Vagina (tissue), 2 donors: Measurements from ENCODE around the gene NUP62. TPM values are rescaled to one million over a fixed set of nuclear protein-coding genes. Genes with fewer than 3 reads are reported as not detected.

Experiments used
- DNase-seq, 2 donors: peaks; one replicate each; pipeline ENCODE4 v3.0.0-alpha.2; 2017; ENCODE audit errors: extremely low spot score in 2 of 2
- H3K27ac ChIP-seq: fragments of 200-600 bp; sonication (generic); one replicate; pipeline ENCODE4 v1.5.1; 2019
- H3K27me3 ChIP-seq: fragments of 200-600 bp; sonication (generic); one replicate; pipeline ENCODE4 v1.5.1; 2019
- H3K36me3 ChIP-seq, 2 donors: fragments of 200-600 bp; sonication (generic); one replicate each; pipeline ENCODE4 v1.5.1; 2017 to 2019
- H3K4me1 ChIP-seq: fragments of 200-600 bp; sonication (generic); one replicate; pipeline ENCODE4 v1.5.1; 2019
- H3K4me3 ChIP-seq, 2 donors: fragments of 200-600 bp; sonication (generic); 1 replicate in 1 of 2; 2 replicates in 1 of 2; pipeline ENCODE4 v1.5.1; 2016 to 2019
- H3K9me3 ChIP-seq: fragments of 200-600 bp; sonication (generic); one replicate; pipeline ENCODE4 v1.5.1; 2019
- POLR2A ChIP-seq, 2 donors: fragments of 450-650 bp; IDR thresholded peaks; one replicate each; pipeline ENCODE4 v1.6.1; 2017; ENCODE audit warnings: antibody characterized with exemption in 2 of 2, mild to moderate bottlenecking in 2 of 2, moderate library complexity in 2 of 2
- POLR2AphosphoS5 ChIP-seq, 2 donors: sonication (generic); formaldehyde crosslinking; IDR thresholded peaks; one replicate each; pipeline ENCODE4 v1.9.0; 2017; ENCODE audit warnings: antibody characterized with exemption in 2 of 2, mild to moderate bottlenecking in 2 of 2, low read depth in 1 of 2; ENCODE audit not compliant: insufficient read depth in 1 of 2
- intact Hi-C: fragments of 100-400 bp; cut with DNase I; formaldehyde crosslinking; loops from one replicate; pipeline ENCODE4 v1.15.1; 2023
- total RNA-seq: library from RNA; depleted of rRNA; stranded (reverse); fragments of >200 nt; gene quantifications from one replicate; pipeline ENCODE4 v1.2.3, GENCODE V29; 2016
- TF ChIP-seq, protein P1 (sequence below), 3 experiments: fragments of 450-650 bp in 2 of 3; fragments of 200-600 bp in 1 of 3; sonication (generic) in 1 of 3; IDR thresholded peaks; one replicate each; pipeline ENCODE4 v1.5.1; 2017 to 2019; ENCODE audit warnings: antibody characterized with exemption in 3 of 3, mild to moderate bottlenecking in 2 of 3, moderate library complexity in 2 of 3

NUP62 gene
- total RNA-seq, 1 donor from 2014 or later, result 38.5 TPM

DNA sequence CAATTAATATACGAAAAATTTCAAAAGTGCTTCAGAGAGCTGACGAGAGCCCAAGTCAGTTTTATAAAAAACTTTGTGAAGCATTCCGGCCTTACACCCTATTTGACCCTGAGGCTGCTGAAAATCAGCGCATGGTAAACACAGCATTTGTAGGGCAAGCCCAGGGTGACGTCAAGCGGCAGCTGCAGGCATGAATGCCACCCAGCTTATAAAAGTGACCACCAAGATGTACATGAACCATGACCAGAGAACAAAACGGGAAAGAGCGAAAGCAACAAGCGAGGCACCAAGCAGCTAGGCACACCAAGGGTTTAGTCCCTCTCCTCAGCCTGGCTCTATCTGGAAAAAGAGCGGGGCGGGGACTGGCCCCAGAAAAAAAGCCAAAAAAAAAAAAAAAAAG lies 25.6 kb upstream of the NUP62 start:
- H3K4me1 ChIP-seq, result no peaks in the 10 kb centered on the region
- no peaks in the 10 kb centered on the region for H3K9me3 ChIP-seq
- intact Hi-C loops, result no loop called here
- H3K36me3 ChIP-seq, result no peaks in the 10 kb centered on the region
- H3K4me3 ChIP-seq, result no peak overlapping the region
- no peak overlapping the region for H3K27ac ChIP-seq
- no peak for DNase-seq
- peaks cover 4% of the 10 kb centered on the region for H3K27me3 ChIP-seq
- TF ChIP-seq, protein P1, sequence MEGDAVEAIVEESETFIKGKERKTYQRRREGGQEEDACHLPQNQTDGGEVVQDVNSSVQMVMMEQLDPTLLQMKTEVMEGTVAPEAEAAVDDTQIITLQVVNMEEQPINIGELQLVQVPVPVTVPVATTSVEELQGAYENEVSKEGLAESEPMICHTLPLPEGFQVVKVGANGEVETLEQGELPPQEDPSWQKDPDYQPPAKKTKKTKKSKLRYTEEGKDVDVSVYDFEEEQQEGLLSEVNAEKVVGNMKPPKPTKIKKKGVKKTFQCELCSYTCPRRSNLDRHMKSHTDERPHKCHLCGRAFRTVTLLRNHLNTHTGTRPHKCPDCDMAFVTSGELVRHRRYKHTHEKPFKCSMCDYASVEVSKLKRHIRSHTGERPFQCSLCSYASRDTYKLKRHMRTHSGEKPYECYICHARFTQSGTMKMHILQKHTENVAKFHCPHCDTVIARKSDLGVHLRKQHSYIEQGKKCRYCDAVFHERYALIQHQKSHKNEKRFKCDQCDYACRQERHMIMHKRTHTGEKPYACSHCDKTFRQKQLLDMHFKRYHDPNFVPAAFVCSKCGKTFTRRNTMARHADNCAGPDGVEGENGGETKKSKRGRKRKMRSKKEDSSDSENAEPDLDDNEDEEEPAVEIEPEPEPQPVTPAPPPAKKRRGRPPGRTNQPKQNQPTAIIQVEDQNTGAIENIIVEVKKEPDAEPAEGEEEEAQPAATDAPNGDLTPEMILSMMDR (IDR thresholded peaks at IDR 0.05), result no peak

DNA sequence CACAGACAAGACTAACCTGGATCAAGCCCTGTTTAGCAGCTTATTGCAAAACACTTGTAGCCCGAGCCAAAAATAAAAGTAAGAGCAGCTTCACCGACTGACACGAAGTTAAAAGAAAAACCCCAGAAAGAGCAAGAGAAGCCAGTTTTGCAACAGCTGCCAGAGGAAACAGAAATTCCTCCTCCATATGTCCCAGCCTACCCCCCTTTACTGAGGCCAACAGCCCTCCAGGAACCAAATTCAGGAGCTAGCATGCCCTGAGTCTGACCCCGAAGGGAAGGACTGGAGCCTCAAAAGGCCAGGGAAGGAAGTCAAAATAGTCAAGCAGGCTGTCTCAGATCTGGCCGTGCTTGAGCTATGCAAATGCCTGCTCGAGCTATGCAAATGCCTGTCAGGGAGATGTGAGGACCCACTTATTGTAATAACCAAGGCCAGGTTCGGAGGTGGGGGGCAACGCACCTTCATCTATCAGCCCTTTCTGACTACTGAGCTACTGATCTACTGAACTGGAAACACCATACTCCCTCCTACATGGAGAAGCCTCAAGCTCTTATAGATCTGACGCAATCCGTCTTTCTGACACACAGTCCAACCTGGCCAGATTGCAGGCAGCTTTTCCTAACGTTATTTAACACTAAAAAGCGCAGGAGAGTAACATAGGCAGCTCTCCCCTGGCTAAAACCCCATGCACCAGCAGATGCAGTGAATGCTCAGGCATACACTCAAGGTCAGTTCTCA lies 25.0 kb upstream of the NUP62 start:
- Histone ChIP-seq H3K27ac (no peak overlapping the region), H3K27me3 (peaks cover 4% of the 10 kb centered on the region)

DNA sequence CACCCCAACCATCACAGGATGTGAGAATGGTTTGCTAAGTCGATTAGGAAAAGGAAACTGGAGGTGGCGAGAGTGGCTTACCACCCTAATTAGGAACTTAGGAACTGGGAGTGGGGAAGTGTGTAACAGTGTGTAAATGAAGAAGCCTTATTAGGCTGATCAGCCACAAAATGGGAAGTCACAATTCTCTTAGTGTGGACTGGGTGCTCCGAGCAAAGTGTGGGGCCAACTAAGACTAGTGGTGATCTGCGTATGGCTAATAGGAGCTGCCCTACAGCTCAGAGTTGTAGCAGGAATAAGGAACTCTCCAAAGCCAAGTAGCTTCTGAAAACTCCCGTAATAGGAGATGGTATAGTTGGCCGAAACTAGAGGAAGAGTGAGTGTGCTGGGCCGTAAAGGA lies 24.1 kb upstream of the NUP62 start:
- H3K36me3 ChIP-seq, result no peaks in the 10 kb centered on the region
- H3K27ac ChIP-seq, result no peak overlapping the region
- no peak for DNase-seq
- intact Hi-C loops, result no loop called here
- H3K4me3 ChIP-seq, result no peak overlapping the region
- no peak for TF ChIP-seq POLR2A (IDR thresholded peaks at IDR 0.05)
- TF ChIP-seq POLR2AphosphoS5 (IDR thresholded peaks at IDR 0.05; ENCODE audit: insufficient read depth in 1 of 2, low read depth in 1 of 2), result no peak
- TF ChIP-seq, protein P1 (IDR thresholded peaks at IDR 0.05), result no peak
- no peaks in the 10 kb centered on the region for H3K9me3 ChIP-seq
- H3K4me1 ChIP-seq, result no peaks in the 10 kb centered on the region
- H3K27me3 ChIP-seq, result peaks cover 4% of the 10 kb centered on the region

More for the DNA sequence above, 25.0 kb upstream of the NUP62 start:
- TF ChIP-seq POLR2AphosphoS5 (IDR thresholded peaks at IDR 0.05; ENCODE audit: insufficient read depth in 1 of 2, low read depth in 1 of 2), result no peak
- Histone ChIP-seq H3K4me1 (no peaks in the 10 kb centered on the region), H3K9me3 (no peaks in the 10 kb centered on the region), H3K4me3 (no peak overlapping the region), H3K36me3 (no peaks in the 10 kb centered on the region)
- DNase-seq, result no peak
- intact Hi-C loops, result no loop called here

DNA sequence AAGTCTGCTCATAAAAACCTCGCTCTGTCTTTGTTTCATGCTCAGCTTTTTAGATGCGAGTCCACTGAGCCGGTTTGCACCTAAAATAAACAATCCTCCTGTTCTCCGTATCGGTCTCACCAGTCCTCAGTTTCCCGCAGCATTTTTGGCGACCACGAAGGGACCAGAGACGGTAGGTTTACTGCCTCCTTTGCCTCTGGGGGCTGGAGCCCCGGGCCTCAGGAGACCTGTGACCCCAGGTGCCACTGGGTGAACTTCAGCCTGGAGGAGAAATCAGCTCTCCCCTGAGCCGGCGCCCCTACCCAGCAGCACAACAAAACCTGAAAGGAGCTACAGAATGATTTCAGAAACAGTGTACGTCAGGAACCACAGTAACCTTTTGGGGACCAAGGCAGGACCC lies 23.6 kb upstream of the NUP62 start:
- Histone ChIP-seq H3K27ac (no peak overlapping the region), H3K4me1 (no peaks in the 10 kb centered on the region), H3K36me3 (no peaks in the 10 kb centered on the region), H3K4me3 (no peak overlapping the region), H3K27me3 (peaks cover 4% of the 10 kb centered on the region), H3K9me3 (no peaks in the 10 kb centered on the region)
- intact Hi-C loops, result no loop called here
- TF ChIP-seq POLR2A (IDR thresholded peaks at IDR 0.05), result no peak
- TF ChIP-seq, protein P1 (IDR thresholded peaks at IDR 0.05), result no peak
- no peak for TF ChIP-seq POLR2AphosphoS5 (IDR thresholded peaks at IDR 0.05; ENCODE audit: insufficient read depth in 1 of 2, low read depth in 1 of 2)
- no peak for DNase-seq

DNA sequence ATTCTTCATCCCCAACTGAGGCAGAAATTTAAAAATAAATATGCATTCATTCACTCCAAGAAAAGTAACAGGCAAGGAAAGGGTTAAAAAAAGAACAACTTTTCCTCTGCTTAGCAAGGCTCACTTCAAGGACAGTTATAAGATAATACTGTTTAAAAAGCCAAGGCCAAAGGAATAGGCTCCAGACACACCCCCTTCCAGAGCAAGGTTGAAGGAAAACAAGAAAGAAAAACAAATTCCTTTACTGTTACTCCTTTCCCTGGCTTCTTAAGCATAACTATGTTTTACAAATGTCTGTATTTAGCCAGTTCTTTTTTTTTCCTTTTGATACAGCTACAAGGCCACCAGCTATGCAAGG lies 23.2 kb upstream of the NUP62 start:
- peaks cover 4% of the 10 kb centered on the region for H3K27me3 ChIP-seq
- no peaks in the 10 kb centered on the region for H3K4me1 ChIP-seq
- TF ChIP-seq POLR2AphosphoS5 (IDR thresholded peaks at IDR 0.05; ENCODE audit: insufficient read depth in 1 of 2, low read depth in 1 of 2), result no peak
- TF ChIP-seq, protein P1 (IDR thresholded peaks at IDR 0.05), result no peak
- no peak for TF ChIP-seq POLR2A (IDR thresholded peaks at IDR 0.05)
- no peaks in the 10 kb centered on the region for H3K36me3 ChIP-seq
- H3K9me3 ChIP-seq, result no peaks in the 10 kb centered on the region
- no peak overlapping the region for H3K27ac ChIP-seq
- no peak overlapping the region for H3K4me3 ChIP-seq
- DNase-seq, result no peak
- intact Hi-C loops, result no loop called here
